ENCODE results near the gene CC2D2B.
A peak's percentile ranks its signal among the peaks of the same experiment; 100 is the strongest.
"Not testable (repeated sequence)": the region's sequence is repeated elsewhere in the genome, so short reads cannot be mapped to it uniquely, and the experiment has no call there.

CC2D2B gene

GRCh38 chr10:95907456-95908253, at the start of gene CC2D2B:
Gene CC2D2B, plus strand, starts transcription at chr10:95907975. Its CDS starts 3,349 bp downstream, at chr10:95911324.
- peak; percentile 44 for DNase-seq (ENCODE audit: low read depth)

GRCh38 chr10:95860166-95860940, 47.4 kb upstream of the CC2D2B start:
- no peak for DNase-seq (ENCODE audit: low read depth)

GRCh38 chr10:95861386-95861785, 46.4 kb upstream of the CC2D2B start:
- DNase-seq (ENCODE audit: low read depth), result no peak

- DNase-seq (ENCODE audit: low read depth), result peak; percentile 2
Observed at GRCh38 chr10:95864906-95865813, 42.6 kb upstream of the CC2D2B start.

DNA sequence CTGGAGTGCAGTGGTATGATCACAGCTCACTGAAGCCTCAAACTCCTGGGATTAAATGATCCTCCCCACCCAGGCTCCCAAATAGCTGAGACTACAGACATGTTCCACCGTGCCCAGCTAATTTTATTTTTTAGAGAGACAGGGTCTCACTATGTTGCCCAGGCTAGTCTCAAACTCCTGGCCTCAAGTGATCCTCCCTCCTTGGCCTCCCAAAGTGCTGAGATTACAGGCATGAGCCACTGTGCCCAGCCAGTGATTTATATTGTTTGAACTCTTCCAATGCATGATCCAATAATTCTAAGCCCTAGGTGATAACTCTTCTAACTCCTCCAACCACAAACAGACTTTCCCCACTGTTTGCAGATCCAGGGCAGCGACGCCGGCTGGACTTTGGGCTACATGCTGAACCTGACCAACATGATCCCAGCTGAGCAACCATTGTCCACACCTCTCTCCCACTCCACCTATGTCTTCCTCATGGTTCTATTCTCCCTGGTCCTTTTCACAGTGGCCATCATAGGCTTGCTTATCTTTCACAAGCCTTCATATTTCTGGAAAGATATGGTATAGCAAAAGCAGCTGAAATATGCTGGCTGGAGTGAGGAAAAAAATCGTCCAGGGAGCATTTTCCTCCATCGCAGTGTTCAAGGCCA, 41.8 kb upstream of the CC2D2B start:
- DNase-seq (ENCODE audit: low read depth), result no peak

DNA sequence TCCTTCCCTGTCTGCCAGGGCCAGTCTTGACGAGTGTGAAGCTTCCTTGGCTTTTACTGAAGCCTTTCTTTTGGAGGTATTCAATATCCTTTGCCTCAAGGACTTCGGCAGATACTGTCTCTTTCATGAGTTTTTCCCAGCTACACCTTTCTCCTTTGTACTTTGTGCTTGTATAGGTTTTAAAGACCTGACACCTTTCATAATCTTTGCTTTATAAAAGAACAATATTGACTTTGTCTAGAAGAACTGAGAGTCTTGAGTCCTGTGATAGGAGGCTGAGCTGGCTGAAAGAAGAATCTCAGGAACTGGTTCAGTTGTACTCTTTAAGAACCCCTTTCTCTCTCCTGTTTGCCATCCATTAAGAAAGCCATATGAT, 41.3 kb upstream of the CC2D2B start:
- no peak for DNase-seq (ENCODE audit: low read depth)

DNA sequence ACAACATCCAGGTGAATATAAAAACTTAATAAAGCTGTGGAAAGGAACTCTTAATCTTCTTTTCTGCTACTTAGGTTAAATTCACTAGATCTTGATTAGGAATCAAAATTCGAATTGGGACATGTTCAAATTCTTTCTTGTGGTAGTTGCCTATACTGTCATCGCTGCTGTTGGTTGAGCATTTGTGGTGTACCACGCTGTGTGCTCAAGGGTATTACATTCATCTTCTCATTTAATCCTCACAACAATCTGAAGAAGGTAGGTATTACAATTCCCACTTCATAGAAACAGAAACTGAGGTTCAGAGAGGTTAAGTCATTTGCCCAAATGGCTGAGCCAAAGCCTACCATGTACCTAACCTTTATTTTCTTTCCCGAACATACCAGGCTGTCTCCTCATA, 39.9 kb upstream of the CC2D2B start:
- DNase-seq (ENCODE audit: low read depth), result no peak

- DNase-seq (ENCODE audit: low read depth), result no peak
Observed at GRCh38 chr10:95872158-95872711, 35.5 kb upstream of the CC2D2B start.

DNA sequence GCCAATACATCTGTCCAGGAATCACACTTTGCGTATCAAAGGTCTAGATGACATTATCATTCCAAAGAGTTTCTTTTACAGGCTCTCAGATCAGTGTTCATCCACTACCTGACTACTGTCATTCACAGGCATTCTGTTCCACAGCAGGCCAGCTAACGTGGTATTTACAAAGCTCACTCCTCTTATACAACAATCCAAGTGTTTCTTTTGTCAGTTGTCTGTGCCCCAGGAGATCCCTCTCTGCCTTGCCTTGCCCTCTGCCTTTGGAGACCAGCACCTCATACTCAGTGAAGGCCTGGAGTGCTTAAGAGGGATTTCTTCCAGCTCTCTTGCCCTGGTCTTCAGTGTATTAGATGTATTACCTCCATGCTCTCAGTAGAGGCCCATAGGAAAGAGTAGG, 34.6 kb upstream of the CC2D2B start:
- DNase-seq (ENCODE audit: low read depth), result no peak

GRCh38 chr10:95873651-95874050, 34.1 kb upstream of the CC2D2B start:
- DNase-seq (ENCODE audit: low read depth), result no peak

DNA sequence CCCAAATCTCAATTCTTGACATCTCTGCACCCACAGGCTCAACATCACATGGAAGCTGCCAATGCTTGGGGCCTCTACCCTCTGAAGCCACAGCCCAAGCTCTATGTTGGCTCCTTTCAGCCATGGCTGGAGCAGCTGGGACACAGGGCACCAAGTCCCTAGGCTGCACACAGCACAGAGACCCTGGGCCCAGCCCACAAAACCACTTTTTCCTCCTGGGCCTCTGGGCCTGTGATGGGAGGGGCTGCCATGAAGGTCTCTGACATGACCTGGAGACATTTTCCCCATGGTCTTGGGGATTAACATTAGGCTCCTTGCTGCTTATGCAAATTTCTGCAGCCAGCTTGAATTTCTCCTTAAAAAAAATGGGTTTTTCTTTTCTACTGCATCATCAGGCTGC, 33.0 kb upstream of the CC2D2B start:
- DNase-seq (ENCODE audit: low read depth), result not testable (repeated sequence)

DNA sequence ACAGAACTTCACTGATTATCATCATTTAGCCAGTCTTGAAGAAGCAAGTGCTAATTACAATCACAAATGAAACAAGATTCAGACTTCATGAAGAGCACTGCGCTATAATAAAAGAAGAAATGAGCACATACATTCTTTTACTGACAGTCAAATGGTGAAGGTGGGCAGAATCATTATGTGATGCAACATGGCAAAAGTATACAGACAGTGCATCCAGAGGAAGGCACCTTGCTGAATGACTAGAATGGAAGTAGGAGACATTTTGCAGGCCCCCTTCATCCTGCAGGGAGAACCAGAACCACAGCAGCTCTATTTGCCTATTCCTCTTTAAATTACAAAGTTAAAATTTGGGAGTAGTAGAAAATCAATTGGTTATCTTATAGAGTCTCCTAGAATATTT, 31.0 kb upstream of the CC2D2B start:
- DNase-seq (ENCODE audit: low read depth), result no peak

DNA sequence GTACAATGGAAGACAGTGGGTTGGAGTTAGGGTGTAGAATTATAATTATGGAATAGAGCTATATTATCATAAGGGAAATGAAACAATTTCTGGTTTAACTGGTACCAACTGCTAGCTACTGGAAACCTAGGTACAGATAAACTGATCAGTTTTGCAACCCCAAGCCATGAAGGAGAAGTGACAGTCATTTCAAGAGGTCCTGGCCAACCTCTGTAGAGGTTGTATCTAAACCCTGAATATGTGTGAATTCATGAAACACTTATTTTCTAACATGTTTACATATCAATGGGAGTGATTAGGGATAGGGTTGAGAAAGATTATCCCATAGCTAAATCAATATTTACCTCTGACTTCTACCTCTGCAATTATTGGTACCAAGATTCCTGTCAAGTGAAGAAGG, 29.9 kb upstream of the CC2D2B start:
- no peak for DNase-seq (ENCODE audit: low read depth)

GRCh38 chr10:95880704-95881103, 27.1 kb upstream of the CC2D2B start:
- DNase-seq (ENCODE audit: low read depth), result no peak

DNA sequence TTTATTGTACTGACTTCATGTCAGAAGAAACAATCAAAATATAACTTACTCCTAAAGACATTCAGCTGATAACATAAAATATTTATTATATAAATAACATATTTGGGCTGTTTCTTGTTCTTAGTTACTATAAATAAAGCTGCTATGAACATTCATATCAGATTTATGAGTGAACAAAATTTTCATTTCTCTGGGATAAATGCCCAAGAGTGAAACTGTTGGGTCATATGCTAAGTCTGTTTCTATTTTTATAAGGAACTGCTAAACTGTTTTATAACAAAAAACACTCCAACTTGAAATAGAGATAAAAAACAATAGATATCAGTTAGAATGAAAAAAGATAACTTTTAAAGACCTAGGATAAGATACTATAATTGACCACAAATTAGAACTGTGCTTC, 26.5 kb upstream of the CC2D2B start:
- no peak for DNase-seq (ENCODE audit: low read depth)

- DNase-seq (ENCODE audit: low read depth), result no peak
Observed at GRCh38 chr10:95889830-95890229, 17.9 kb upstream of the CC2D2B start.

GRCh38 chr10:95896071-95896850, 11.5 kb upstream of the CC2D2B start:
- DNase-seq (ENCODE audit: low read depth), result no peak

DNA sequence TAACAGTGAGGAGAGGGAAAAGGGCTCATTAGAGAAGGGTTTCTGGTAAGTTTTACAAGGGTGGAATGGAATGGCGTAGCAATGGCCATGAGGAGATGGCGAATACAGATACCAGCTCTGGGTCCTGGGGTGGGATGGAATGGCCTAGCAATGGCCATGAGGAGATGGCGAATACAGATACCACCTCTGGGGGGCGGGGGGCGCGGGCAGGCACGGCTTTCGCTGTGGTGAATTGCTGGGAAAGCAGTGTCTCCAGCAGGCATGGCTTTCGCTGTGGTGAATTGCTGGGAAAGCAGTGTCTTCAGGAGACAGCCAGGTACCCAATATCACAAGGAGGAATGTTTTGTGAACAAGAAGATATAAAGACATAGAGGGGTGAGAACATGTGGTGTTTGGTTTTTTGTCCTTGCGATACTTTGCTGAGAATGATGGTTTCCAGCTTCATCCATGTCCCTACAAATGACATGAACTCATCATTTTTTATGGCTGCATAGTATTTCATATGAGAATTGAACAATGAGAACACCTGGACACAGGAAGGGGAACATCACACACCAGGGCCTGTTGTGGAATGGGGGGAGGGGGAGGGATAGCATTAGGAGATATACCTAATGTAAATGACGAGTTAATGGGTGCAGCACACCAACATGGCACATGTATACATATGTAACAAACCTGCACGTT, 1.7 kb upstream of the CC2D2B start:
- not testable (repeated sequence) for DNase-seq (ENCODE audit: low read depth)

DNA sequence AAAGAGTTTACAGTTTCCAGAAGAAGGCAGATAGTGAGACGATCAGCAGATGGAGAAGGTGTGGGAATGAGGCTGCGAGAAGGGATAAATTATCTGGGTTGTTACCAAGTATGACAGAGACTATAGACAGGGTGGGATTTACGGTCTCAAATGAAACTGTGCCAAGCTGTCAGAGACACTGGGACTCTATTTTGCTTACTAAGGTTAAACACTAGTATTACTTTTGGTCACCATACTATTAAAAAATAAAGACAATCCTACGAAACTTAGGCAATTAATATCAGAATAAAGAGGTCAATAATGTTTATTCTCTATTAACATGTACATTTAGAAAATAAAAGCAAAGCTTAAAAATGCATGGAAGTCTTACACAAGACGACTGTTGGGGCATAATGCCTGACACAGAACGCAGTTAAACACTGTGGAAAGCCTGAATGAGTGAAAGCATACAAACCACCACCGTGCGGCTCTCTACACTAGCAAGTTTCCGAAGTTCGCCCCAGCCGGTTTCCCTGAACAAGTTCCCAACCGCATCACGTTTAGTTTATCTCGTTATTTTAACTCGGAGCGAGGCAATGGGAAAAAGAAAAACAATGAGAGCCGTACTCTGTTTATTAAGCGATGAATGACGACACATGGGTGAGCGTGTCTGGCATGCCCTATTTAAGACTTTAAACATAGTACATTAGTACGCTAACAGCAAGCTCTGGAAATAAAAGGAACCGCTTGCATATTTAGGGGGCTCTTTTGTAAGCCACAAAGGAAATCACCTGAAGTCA, 909 bp upstream of the CC2D2B start:
- peak; percentile 8 for DNase-seq (ENCODE audit: low read depth)

All from activated T-helper 9 cell treated with anti-CD3 and anti-CD28 coated beads, Interleukin-2, amount 50 U/mL, for 16 hours (primary cell).